CD4-positive, alpha-beta T cell treated with Interleukin-12 subunit alpha and Interleukin-12 subunit beta, for 1 hour (primary cell): ENCODE data around the gene CEP41.

Experiments used
- DNase-seq: peaks from one replicate; pipeline ENCODE4 v3.0.0-alpha.2; 2020

The CEP41 gene

DNA sequence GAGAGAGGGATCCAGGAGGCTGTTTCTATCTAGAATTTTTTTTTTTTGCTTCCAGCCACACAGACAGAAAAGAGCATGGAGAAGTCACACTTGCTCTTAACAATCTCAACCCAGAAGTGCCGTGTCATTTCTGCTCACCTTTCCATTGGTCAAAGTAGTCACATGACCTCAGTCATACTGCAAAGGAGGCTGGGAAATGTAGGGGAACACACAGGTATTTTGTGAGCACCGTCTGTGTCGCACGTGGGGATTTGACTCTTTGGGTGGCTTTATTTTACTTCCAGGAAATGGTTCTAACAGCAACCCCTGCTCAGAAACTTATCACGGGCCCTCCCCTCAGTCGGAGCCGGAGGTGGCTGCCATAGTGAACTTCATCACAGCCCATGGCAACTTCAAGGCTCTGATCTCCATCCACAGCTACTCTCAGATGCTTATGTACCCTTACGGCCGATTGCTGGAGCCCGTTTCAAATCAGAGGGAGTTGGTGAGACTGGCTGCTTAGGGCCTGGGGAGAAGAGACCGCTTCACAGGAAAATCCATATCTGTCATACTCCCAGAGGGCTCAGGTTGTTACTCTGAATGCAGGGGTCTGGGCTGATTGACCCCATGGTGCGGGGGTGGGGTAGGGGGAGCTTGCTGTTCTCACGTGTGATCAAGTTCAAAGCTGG, 73.6 kb downstream of the CEP41 start:
- DNase-seq: peak; percentile 42

DNA sequence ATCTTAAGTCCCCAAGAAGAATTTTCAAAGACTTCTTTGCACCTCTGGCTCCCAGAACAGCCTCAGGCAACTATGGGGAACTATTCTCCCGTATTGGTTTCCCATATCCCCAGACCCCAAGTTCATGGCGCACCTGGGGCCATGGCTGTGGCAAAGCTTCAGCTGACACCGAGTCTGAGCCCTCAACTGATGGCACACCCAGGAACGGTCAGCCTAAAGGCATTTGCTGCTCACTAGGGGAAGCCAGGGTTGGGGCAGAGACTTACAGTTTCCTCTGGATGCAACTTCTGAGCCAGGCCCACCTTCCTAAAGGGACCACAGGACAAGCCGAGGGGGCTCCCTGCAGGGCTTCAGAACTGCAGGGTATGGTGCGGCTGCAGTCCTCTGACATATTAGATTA, 74.3 kb downstream of the CEP41 start:
- DNase-seq: no peak

DNA sequence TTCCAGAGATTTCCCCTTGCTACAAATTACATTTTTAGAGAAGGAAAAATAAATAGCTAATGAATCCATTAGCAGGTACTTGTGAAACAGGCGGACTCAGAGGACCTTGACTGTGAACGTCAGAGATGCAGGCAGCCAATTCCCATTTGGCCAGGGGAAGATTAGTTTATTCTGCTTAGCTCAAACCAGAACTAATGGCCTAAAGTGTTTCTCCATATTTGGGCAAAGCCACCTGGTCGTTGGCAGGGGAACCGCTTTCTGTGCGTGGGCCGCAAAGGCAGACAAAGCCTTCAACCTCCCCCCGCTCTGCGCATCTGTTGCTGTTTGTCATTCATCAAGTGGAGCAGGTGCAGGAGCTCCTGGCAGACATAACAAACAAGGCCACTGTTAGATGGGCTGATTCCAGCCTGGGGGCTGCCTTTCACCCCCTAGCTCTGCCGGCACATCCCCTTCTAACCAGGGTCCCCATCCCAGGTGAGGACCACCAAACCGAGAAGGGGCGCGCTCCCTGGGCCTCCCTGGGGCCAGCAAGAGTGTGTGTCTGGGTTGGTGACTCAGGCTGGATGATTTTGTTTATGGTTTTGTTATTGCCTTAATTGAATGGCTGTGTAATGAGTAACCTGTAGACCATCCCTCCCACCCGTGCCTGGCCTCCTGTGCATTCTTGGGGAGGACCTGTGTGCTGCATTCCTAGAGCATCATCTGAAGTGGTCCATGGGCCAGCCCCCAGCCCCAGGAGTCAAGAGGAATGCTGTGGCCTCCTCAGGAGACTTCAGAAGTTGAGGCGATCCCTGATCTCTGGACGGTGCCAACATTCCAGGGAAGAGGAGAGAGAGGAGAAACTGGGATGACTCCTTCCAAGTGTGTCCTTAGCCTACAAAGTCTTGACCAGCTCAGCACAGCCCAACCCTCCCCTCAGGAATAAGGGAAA, 75.0 kb downstream of the CEP41 start:
- DNase-seq: no peak

DNA sequence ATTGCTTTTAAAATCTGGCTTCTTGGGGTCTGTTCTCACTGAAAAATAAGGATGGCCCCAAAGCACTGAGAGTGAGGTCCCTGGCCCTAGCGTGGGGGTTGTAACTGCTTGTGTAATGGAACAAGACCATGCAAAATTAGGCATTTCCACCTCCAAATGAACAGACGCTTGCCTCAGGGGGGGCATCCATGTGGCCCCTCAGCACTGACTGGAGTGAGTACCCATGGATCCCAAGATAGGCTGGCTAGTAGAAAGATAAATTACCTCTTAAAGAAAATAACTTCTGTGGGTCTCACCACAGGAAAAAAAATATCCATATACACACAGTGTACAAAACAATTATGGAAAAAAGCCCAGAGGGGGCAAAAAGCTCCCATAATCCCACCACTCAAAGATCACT, 75.7 kb downstream of the CEP41 start:
- no peak for DNase-seq

- no peak for DNase-seq
These were observed 76.4 kb downstream of the CEP41 start for GRCh38 chr7:130364451-130364850.

DNA sequence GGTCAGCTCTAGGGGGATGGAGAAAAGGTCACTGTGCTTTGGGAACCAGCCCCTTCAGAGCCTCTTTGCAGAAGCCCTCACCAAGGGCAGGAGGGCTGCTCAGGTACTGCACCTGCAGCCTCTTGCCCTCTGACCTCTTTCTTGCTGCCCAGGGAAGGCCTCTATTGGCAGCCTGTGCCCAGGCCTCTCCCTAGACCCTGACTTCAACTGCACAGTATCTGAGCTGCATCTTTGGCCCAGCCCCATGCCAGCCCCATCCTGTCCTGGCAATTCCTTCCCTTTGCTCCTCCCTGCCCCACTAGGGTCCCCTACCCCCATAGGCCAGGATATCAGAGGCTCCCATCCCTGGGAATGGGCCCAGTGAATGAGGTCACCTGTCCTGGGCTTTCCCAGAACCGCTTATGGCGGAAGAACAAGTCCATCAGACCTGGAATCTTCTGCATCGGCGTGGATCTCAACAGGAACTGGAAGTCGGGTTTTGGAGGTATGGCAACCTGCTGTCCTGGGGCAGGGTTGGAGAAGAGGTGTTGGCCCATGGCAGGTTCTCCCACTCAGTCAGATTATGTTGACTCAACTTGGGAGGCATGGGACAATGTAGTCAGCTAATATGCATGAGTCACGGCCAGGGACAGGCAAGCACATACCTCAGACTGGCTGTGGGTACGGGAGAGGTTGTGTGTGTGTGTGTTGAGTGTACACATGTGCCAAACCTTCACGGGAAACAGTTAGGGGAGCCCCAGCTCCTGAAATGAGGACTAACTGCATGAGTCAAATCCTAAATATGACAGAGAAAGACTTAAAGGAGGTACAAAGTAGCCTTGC, 77.6 kb downstream of the CEP41 start:
- DNase-seq: no peak

DNA sequence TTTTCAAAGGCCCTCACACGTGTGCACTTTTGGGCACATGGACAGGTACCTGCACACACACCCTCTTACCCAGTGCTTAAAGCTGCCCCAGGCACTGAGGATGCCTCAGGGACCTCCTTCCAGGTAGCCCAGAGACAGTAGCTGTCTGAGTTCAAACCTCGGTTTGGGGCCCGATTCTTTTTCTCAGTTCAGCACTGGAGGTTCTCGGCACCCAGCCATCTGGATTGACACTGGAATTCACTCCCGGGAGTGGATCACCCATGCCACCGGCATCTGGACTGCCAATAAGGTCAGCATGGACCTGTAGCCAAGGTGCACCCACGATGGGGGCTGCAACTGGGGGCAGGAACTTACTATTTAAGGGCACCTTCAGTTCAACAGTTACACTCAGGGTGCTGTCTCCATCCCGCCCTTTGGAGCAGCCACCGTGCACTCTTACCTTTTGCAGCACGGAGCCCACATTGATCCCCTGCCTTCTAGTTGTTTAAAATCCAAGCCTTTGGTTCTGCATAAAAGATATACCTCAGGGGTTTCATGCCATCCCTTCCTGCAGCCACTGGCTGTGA, 78.5 kb downstream of the CEP41 start:
- DNase-seq: no peak

- DNase-seq: no peak
These were observed 79.1 kb downstream of the CEP41 start for GRCh38 chr7:130361681-130362080.

DNA sequence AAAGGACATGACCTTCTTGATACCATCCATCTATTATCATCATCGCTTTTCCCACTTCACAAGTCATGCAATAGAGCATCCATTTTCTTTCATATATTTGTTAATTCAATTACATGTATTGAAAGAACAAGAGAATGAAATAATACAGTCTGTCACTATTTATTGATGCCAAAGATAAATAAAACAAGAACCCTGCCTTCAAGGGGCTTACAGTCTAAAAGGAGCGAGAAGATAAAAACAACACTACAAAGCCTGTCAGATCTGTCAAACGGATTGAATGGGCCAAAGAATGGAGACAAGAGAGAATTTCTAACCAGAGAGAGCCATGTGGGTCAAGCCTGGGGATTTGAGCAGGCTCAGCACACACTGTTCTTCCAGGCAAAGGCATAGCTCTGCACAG, 80.3 kb downstream of the CEP41 start:
- DNase-seq: no peak

DNA sequence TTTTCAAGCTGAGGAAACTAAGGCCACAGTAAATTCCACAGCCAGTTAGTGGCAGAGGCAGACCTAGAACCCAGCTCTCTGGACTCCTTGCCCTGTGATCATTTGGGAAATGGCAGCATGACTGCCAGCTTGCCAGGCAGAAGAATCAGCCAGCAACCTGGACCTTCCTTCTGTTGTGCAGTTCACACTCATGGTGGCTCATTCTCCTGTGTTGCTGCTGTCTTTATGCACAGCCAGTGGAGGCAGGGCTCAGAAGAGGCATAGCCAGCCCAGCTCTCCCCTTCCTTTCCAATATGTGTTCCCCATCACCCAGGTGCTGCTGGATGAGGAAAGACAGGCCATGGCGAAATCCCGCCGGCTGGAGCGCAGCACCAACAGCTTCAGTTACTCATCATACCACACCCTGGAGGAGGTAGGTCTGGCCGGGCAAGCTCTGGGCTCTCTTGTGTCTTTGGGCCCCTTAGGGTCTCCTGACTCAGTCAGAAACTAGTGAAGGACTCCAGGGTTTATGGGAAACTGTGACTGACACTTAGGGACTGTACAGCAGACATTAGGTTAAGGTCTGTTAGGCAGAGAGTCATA, 81.4 kb downstream of the CEP41 start:
- DNase-seq: no peak

DNA sequence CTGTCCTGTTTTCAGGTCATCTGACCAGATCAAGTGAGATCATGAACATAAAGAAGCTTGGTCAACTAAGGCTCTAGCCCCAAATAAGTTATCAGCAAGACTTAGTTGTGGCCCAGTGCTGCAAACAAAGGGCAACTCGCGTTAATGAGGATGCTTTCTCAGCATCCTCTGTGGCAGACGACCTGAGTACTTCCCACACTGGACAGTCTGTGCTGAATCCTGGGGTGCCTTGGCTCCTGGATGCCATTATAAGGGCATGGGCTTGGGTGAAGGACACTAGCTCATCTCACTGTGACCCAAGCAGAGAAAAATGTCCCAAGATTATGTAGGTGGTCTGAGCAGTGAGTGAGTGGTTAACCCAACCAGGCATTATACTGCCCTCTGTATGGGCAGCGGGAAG, 82.3 kb downstream of the CEP41 start:
- no peak for DNase-seq

- no peak for DNase-seq
These were observed 83.8 kb downstream of the CEP41 start for GRCh38 chr7:130356876-130357611.

- DNase-seq: no peak
These were observed 84.5 kb downstream of the CEP41 start for GRCh38 chr7:130356121-130356875.

GRCh38 chr7:130353196-130353595, 87.6 kb downstream of the CEP41 start:
- no peak for DNase-seq

GRCh38 chr7:130352194-130353074, 88.4 kb downstream of the CEP41 start:
- no peak for DNase-seq

DNA sequence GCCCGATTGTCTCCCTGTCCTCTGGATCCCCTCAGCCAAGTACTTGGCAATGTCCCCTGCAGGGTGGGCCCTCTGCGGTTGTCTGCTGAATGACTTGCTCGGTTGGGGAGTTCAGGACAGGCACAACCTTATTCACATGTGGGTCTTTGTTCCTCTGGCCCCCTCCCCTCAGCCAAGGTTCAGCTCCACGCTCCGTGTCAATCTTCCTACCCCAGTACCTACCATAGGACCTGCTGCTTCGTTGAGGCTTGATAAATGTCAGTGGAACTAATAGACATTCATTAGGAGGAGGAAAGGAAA, 89.1 kb downstream of the CEP41 start:
- no peak for DNase-seq

- DNase-seq: no peak
These were observed 89.6 kb downstream of the CEP41 start for GRCh38 chr7:130350945-130351790.

- DNase-seq: no peak
These were observed 90.7 kb downstream of the CEP41 start for GRCh38 chr7:130349911-130350782.
